SU-DHL-6 (cell line): ENCODE data around the gene PYGB.

Source experiments
- H2AFZ ChIP-seq: fragments of 200-600 bp; sonication (generic); 2 replicates; pipeline ENCODE4 v1.6.1; 2014; ENCODE audit warnings: low read depth, mild to moderate bottlenecking, moderate library complexity, mixed read lengths, antibody characterized with exemption, low read length; ENCODE audit not compliant: severe bottlenecking
- H3F3A ChIP-seq: fragments of 200-600 bp; shearing (Covaris generic); 2 replicates; pipeline ENCODE4 v1.6.0; 2016; ENCODE audit warnings: antibody characterized with exemption, mild to moderate bottlenecking; ENCODE audit not compliant: insufficient read depth
- H3K27ac ChIP-seq: fragments of 200-600 bp; sonication (generic); 2 replicates; pipeline ENCODE4 v1.5.1; 2016; ENCODE audit warnings: low read depth, mild to moderate bottlenecking, low read length, moderate library complexity, mixed read lengths
- H3K27me3 ChIP-seq: fragments of 200-600 bp; sonication (generic), shearing (Covaris generic); 2 replicates; pipeline ENCODE4 v1.6.0; 2014; ENCODE audit warnings: mild to moderate bottlenecking, low read length
- H3K36me3 ChIP-seq: fragments of 200-600 bp; sonication (generic); 2 replicates; pipeline ENCODE4 v1.6.1; 2014; ENCODE audit warnings: mild to moderate bottlenecking, low read length, mixed read lengths
- H3K4me2 ChIP-seq: fragments of 300-600, 200-600 bp; shearing (Covaris generic), sonication (generic); 2 replicates; pipeline ENCODE4 v1.6.0; 2014; ENCODE audit warnings: low read length, low read depth, mild to moderate bottlenecking; ENCODE audit not compliant: poor library complexity, severe bottlenecking
- H3K4me3 ChIP-seq: fragments of 200-600 bp; sonication (generic); 2 replicates; pipeline ENCODE4 v1.5.1; 2014; ENCODE audit warnings: antibody characterized with exemption, low read length, mild to moderate bottlenecking, mixed read lengths; ENCODE audit not compliant: insufficient read depth, poor library complexity, severe bottlenecking
- H3K79me2 ChIP-seq: fragments of 200-600 bp; sonication (generic); 2 replicates; pipeline ENCODE4 v1.6.1; 2014; ENCODE audit warnings: mild to moderate bottlenecking, low read length, moderate library complexity; ENCODE audit not compliant: insufficient read depth
- H3K9ac ChIP-seq: fragments of 200-600 bp; sonication (generic); 2 replicates; pipeline ENCODE4 v1.7.0; 2014; ENCODE audit warnings: mild to moderate bottlenecking, low read length
- H3K9me2 ChIP-seq: fragments of 200-600 bp; sonication (generic); replicated peaks from 2 replicates; pipeline ENCODE4 v1.6.1; 2014; ENCODE audit warnings: low read length; ENCODE audit not compliant: insufficient read depth
- H3K9me3 ChIP-seq: fragments of 200-600 bp; sonication (generic); 2 replicates; pipeline ENCODE4 v1.6.1; 2014; ENCODE audit warnings: low read length, mixed read lengths; ENCODE audit not compliant: insufficient read depth
- H4K20me1 ChIP-seq: fragments of 200-600 bp; sonication (generic); 2 replicates; pipeline ENCODE4 v1.6.1; 2014; ENCODE audit warnings: low read depth, mild to moderate bottlenecking, antibody characterized with exemption, low read length, moderate library complexity, mixed read lengths
- CTCF ChIP-seq: fragments of 200-600 bp; sonication (generic); IDR thresholded peaks from one replicate; pipeline ENCODE4 v1.5.1; 2017; ENCODE audit warnings: antibody characterized with exemption, mild to moderate bottlenecking, low read length, moderate library complexity; ENCODE audit not compliant: insufficient read depth, poor library complexity, severe bottlenecking
- EZH2phosphoT487 ChIP-seq: fragments of 200-600 bp; sonication (generic), shearing (Covaris generic); conservative IDR thresholded peaks from 2 replicates; pipeline ENCODE4 v1.6.1; 2018; ENCODE audit warnings: mild to moderate bottlenecking, antibody characterized with exemption, low read length, moderate library complexity, mixed read lengths

The PYGB gene

GRCh38 chr20:25294459-25295385 is 46.8 kb downstream of the PYGB start:
- no peak overlapping the region for H3K27ac ChIP-seq
- no peaks in the 10 kb centered on the region for H3K9me2 ChIP-seq
- H3K79me2 ChIP-seq, result no peaks in the 10 kb centered on the region
- H3F3A ChIP-seq, result no peaks in the 10 kb centered on the region
- H3K4me3 ChIP-seq, result no peak overlapping the region
- no peaks in the 10 kb centered on the region for H3K9me3 ChIP-seq
- H3K4me2 ChIP-seq, result no peak overlapping the region
- H2AFZ ChIP-seq, result no peak overlapping the region
- H4K20me1 ChIP-seq, result no peaks in the 10 kb centered on the region
- no peaks in the 10 kb centered on the region for H3K36me3 ChIP-seq
- H3K9ac ChIP-seq, result no peak overlapping the region
- TF ChIP-seq CTCF, result peak; percentile 97
- TF ChIP-seq EZH2phosphoT487, result no peak
- H3K27me3 ChIP-seq, result no peaks in the 10 kb centered on the region

DNA sequence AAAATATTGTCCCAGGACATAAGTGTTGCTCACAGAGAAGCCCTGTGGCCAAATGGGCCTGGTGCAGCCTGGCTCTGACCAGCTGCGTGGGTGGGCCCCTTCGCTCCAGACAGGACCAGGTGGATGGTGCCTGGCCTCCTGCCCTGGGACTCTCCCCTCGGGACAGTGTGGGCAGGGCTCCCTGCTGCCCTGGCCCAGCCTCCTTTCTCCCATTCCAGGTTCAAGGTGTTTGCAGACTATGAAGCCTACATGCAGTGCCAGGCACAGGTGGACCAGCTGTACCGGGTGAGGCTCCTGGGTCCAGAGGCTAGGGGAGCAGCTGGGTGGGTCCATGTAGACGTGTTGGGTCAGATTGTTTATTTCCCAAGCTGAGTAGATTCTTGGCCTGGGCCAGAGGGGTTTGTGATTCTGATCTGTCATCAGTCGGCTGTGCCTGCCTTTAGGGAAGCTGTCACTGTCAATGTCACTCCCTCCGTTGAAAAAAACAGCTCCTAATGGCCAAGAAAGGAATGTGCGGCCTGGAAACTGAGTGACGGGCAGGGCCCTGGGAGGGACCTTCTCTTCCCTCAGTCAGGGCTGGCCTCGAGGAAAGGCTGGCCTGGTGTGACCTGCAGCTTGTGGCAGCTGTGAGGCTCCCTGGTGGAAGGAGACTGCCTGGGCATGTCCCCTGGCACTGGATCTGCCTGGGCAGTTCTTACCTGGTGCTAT is 47.7 kb downstream of the PYGB start:
- TF ChIP-seq CTCF (no peak), EZH2phosphoT487 (no peak)
- Histone ChIP-seq H3K79me2 (no peaks in the 10 kb centered on the region), H3K9me3 (no peaks in the 10 kb centered on the region), H3K9ac (no peak overlapping the region), H3K27ac (no peak overlapping the region), H3K36me3 (no peaks in the 10 kb centered on the region), H3K4me2 (no peak overlapping the region), H3K27me3 (no peaks in the 10 kb centered on the region), H3K9me2 (no peaks in the 10 kb centered on the region), H2AFZ (no peak overlapping the region), H4K20me1 (no peaks in the 10 kb centered on the region), H3K4me3 (no peak overlapping the region), H3F3A (no peaks in the 10 kb centered on the region)

- Histone ChIP-seq H3K4me2 (no peak overlapping the region), H3K27ac (no peak overlapping the region), H3F3A (no peaks in the 10 kb centered on the region)
Observed at GRCh38 chr20:25296094-25297093, 48.5 kb downstream of the PYGB start.

More at GRCh38 chr20:25296094-25297093, 48.5 kb downstream of the PYGB start:
- TF ChIP-seq EZH2phosphoT487 (no peak), CTCF (peak; percentile 29)
- no peak overlapping the region for H2AFZ ChIP-seq
- no peak overlapping the region for H3K9ac ChIP-seq
- H3K4me3 ChIP-seq, result no peak overlapping the region
- no peaks in the 10 kb centered on the region for H3K79me2 ChIP-seq
- H3K36me3 ChIP-seq, result no peaks in the 10 kb centered on the region
- H4K20me1 ChIP-seq, result no peaks in the 10 kb centered on the region
- no peaks in the 10 kb centered on the region for H3K9me3 ChIP-seq
- no peaks in the 10 kb centered on the region for H3K27me3 ChIP-seq
- H3K9me2 ChIP-seq, result no peaks in the 10 kb centered on the region
